Measurements from ENCODE around the gene PIGH.

GRCh38 chr14:67556671-67557070, 43.4 kb downstream of the PIGH start:
- no peak for TF ChIP-seq PATZ1 (CRISPR knock-in tag; IDR thresholded peaks at IDR 0.05; ENCODE audit: borderline replicate concordance)
- no peak for TF ChIP-seq ISL1 (CRISPR knock-in tag; IDR thresholded peaks at IDR 0.05)
- TF ChIP-seq CSDC2 (CRISPR knock-in tag; IDR thresholded peaks at IDR 0.05): no peak
- TF ChIP-seq OSR1 (CRISPR knock-in tag; IDR thresholded peaks at IDR 0.05): no peak
- no peak for TF ChIP-seq ZFP30 (CRISPR knock-in tag; IDR thresholded peaks at IDR 0.05)
- no peak for TF ChIP-seq ZNF70 (CRISPR knock-in tag; IDR thresholded peaks at IDR 0.05)
- TF ChIP-seq SNAI2 (CRISPR knock-in tag; IDR thresholded peaks at IDR 0.05): no peak
- TF ChIP-seq GLIS3 (CRISPR knock-in tag; IDR thresholded peaks at IDR 0.05): no peak
- no peak for TF ChIP-seq TSHZ2 (CRISPR knock-in tag; IDR thresholded peaks at IDR 0.05)
- TF ChIP-seq ZC3H10 (CRISPR knock-in tag; IDR thresholded peaks at IDR 0.05): no peak
- TF ChIP-seq, protein P1, sequence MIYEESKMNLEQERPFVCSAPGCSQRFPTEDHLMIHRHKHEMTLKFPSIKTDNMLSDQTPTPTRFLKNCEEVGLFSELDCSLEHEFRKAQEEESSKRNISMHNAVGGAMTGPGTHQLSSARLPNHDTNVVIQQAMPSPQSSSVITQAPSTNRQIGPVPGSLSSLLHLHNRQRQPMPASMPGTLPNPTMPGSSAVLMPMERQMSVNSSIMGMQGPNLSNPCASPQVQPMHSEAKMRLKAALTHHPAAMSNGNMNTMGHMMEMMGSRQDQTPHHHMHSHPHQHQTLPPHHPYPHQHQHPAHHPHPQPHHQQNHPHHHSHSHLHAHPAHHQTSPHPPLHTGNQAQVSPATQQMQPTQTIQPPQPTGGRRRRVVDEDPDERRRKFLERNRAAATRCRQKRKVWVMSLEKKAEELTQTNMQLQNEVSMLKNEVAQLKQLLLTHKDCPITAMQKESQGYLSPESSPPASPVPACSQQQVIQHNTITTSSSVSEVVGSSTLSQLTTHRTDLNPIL (CRISPR knock-in tag; IDR thresholded peaks at IDR 0.05; ENCODE audit: low read depth): no peak
- no peak for TF ChIP-seq ESRRG (CRISPR knock-in tag; IDR thresholded peaks at IDR 0.05)

Data from SK-N-SH treated with all-trans-retinoic acid at 6 μM for 48 hours (cell line).